NCI-H748 treated with DMSO at 0.1 percent for 48 hours (cell line): ENCODE data around the gene CTU1.
"Not testable (repeated sequence)": the region's sequence is repeated elsewhere in the genome, so short reads cannot be mapped to it uniquely, and the experiment has no call there.

Experiments
- DNase-seq: peaks from one replicate; lab custom pipeline; 2025; lab: John Stamatoyannopoulos, UW

The CTU1 gene

DNA sequence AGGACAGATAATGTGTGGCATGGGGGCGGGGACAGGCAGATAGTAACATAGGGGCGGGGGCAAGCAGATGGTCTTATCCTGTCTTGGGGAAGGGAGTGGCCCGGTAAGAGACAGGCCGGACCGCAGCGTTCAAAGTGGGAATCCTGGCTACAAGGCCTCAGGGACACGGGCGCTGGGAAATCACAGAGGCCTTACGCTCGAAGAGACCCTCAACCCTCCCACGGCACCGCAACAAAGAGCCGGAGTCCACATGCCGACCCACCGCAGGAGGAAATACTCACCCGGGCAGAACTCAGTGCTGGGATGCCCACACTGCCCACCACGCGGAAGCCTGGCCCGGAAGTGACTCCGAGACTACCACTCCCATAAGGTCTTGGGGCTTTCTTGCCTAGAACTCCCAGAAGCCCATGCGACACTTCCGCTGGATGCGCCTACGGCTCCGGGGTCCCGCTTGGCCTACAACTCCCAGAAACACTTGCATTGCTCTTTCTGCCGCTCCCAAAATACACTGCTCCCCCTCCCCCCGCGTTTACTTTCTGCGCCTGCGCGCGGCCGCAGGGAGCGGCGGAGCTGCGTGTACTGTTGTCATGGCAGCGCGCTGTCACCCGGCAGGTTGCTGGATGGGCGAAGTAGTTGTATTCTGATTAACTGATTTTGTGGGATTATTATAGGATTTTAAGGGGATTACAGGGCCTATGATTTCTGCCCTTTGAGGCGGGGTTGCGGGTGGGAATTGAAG lies at the start of gene CTU1:
CTU1 (minus strand) TSS at position 344 of the 739 bp plus-strand sequence. CDS start 3,840 bp downstream, outside the sequence.
- DNase-seq = peak; percentile 99

DNA sequence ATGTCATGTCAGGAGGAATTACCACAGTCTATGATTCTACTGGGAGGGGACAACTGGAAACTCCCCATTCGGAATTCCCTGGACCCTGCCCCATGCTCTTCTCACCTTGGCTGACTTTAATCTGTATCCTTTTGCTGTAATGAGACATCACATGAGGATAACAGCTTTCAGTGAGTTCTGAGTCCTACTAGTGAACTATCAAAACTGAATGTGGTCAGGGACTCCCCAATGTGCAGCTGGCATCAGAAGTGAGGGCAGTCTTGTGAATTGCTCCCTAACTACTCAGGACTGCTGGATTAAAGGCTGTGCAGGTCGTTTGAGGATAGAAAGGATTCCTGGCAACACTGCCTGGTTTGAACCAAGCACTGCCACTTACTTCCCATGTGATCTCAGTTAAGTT lies 49.1 kb upstream of the CTU1 start:
- DNase-seq = no peak

DNA sequence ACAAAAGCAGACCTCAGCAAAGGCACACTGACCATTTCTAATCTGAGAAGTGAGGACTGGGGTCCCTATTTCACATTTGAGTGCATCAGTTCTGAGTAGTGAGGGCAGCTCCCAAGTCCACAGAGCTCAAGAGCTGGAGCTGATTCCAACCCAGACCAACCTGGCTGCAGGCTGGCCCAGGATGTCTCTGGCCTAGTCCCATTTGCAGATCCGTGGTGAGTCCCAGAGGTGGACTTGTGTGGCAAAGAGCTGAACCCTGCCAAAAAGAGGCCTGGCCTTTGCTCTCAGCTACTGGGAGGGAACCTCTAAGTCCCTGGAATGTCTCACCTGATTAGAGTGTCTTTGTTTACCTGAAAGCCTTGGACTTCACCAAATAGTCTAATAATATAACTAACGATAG lies 48.5 kb upstream of the CTU1 start:
- no peak for DNase-seq

DNA sequence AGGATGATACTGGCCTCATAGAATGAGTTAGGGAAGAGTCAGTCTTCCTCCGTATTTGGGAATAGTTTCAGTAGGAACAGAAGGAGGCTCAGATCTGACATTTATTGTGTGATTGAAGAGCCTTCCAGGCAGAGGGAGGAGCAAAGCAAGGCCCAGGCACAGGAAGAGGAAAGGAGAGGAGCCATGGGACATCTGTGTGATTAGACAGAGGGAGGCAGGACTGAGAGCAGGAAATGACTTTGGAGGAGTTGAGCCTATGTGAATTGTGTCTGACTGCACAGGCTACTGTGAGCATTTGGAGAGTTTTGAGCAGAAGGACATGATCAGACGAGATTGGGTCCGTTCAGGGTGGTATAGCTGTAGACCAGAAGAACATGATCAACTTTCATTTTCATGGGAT lies 42.4 kb upstream of the CTU1 start:
- no peak for DNase-seq

DNA sequence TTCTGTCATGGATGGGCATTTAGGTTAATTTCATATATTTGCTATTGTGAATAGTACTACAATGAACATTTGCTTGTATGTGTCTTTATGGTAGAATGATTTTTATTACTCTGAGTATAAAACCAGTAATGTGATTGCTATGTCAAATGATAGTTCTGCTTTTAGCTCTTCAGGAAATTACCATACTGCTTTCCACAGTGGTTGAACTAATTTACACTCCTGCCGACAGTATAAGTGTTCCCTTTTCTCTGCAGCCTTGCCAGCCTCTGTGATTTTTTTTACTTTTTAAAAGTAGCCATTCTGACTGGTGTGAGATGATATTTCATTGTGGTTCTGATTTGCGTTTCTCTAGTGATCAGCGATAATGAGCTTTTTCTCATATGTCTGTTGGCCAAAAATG lies 40.4 kb upstream of the CTU1 start:
- DNase-seq = no peak

DNA sequence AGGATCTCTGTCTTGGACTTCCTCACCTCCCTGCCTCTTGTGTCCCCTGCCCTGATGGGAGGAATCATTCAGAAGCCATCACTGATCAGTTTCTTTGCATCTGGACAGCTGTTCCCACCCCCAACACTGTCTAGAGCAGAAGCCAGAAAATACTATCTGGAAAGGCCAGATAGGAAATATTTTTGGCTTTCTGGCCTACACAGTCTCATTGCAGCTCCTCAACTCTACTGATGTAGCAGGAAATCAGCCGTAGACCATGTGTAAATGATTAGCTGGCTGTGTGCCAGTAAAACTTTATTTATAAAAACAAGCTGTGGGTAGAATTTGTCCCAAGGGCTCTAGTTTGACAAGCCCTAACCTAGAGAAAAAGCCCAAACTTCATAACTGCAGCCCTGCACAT lies 39.5 kb upstream of the CTU1 start:
- DNase-seq = no peak

DNA sequence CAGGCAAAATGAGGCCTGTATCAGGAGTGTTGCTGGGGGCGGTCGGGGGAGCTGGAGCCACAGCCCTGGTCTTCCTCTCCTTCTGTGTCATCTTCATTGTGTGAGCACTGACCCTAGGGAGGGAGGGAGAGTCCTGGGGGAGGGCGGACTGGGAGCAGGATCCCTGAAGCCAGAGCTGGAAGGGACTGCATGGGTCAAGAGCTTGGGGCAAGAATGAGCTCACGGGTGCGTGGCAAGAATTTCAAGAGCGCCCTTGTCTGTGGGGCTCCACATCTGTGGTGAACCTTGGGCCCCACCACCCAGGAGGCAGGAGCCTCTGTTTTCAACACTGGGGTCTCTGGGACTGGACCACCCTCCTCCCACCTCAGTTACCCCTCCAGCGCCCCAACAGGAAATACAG lies 38.5 kb upstream of the CTU1 start:
- no peak for DNase-seq

DNA sequence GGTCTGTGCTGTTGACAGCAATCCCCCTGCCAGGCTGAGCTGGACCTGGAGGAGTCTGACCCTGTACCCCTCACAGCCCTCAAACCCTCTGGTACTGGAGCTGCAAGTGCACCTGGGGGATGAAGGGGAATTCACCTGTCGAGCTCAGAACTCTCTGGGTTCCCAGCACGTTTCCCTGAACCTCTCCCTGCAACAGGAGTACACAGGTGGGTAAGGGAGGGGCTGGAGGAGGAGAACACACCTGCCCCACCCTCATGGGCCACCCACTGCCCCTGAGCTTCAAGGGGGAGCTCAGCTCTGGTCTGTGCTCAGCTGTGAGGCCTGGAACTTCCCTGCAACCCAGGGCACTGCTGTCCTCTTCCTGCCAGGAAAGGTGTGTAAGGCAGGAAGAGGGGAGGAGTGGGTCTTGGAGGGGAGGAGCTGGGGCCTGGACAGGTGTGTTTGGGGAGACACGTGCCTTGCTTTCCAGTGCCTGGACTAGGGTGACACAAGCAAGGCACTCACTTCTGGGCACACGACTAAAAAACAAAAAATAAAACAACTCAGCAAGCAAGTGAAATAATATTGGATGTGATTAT lies 37.8 kb upstream of the CTU1 start:
- no peak for DNase-seq

GRCh38 chr19:51144482-51145045 lies 36.4 kb upstream of the CTU1 start:
- DNase-seq = no peak

DNA sequence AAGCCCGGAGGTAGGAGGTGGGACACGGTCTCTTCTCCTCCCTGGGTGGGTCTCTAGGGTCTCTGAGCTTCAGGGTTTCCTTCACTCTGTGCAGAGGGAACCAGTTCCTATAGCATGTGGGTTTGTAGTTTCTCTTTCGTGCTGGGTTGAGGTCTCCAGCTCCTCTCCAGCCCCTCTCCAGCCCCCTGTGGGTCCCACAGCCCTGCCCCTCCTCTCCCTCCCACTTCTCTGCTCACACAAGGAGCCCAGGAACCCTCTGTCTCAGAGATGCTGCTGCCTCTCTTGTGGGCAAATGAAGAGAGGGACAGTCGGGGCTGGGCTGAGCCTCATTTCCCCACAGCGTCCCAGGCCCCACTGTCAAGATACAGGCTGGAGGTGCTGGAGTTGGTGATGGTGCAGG lies 35.3 kb upstream of the CTU1 start:
- DNase-seq = no peak

GRCh38 chr19:51142809-51143475 lies 34.7 kb upstream of the CTU1 start:
- DNase-seq = not testable (repeated sequence)

DNA sequence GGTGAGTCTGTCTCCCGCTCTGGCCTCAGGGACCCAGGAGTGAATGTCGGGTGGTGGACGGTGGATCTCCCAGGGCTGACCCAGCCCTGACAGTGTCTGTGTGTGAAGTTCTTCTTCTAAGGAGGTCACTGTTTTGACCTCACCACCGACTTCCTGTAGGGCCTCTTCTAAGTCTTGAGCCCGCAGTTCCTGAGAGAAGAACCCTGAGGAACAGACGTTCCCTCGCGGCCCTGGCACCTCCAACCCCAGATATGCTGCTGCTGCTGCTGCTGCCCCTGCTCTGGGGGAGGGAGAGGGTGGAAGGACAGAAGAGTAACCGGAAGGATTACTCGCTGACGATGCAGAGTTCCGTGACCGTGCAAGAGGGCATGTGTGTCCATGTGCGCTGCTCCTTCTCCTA lies 33.9 kb upstream of the CTU1 start, which contains the start of gene SIGLEC7:
SIGLEC7 (plus strand) TSS at position 183 of the 400 bp plus-strand sequence; CDS start at position 252, 69 bp downstream.
- no peak for DNase-seq

DNA sequence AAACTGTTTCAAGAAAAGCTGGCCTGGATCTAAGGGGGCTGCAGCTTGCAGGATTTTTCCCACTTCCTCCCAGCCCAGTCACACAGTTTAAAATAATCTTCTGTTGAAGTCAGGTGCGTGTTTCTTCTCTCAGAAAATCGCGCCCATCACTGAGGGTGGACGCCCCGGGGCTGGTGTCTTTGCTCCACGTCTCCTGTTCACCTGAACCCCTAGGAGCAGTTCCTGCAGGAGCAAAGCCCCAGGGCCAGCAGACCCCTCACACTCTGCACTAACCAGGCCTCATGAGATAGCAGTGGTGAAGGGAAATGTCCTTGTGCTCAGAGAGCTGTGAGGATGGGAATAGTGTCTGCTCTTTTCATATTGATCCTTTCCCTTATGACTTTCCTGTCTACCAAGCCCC lies 33.0 kb upstream of the CTU1 start:
- no peak for DNase-seq

DNA sequence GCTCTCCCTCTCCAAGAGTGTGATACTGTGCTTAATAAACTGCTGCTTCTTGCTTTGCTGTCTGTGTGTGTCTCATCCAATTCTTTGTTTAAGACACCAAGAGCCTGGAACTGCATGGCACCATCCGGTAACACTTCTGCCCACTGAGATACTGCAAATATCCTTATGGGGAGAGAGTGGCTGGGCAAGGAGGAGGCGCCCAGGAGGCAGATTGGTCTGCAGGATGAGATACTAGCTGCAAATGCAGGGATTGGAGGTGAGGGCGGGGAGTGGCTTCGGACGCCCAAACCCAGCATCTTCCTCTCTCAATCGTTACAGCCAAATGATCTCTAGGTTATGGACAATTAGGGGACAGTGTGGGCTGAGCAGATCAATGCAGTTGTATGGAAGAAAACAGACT lies 32.2 kb upstream of the CTU1 start:
- DNase-seq = no peak

DNA sequence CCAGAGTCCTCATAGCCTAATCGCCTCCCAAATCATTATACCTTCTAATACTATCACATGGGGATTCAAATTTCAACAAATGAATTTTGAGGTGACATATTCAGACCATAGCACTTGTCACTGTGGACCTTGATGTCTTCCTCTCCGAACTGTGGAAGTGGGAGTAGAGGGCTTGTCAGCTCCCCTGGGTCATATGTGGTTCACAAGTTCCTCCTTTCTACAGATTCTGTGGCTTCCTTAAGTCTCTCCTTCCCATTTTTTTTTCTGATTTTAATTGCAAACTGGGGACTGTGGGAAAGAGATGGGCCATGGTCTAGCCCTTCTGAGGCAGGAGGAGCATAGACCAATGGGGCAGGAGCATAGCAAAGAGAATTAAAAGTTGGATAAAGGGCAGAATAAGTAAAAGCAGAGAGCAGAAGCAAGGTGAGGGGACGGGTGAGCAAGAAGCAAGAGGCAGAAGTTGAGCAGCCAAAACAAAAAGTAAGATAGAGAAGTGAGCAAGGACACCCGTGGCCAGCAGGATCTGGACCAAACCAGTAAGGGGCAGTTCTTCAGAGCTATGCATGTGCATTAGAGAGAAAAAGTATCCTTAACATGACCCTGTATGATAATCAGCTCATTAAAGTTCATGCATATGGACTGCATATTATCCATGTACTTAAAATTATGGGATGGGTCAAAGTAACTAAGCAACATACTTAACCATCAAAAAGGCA lies 31.2 kb upstream of the CTU1 start:
- DNase-seq = no peak

GRCh38 chr19:51138549-51138979 lies 30.4 kb upstream of the CTU1 start:
- no peak for DNase-seq

DNA sequence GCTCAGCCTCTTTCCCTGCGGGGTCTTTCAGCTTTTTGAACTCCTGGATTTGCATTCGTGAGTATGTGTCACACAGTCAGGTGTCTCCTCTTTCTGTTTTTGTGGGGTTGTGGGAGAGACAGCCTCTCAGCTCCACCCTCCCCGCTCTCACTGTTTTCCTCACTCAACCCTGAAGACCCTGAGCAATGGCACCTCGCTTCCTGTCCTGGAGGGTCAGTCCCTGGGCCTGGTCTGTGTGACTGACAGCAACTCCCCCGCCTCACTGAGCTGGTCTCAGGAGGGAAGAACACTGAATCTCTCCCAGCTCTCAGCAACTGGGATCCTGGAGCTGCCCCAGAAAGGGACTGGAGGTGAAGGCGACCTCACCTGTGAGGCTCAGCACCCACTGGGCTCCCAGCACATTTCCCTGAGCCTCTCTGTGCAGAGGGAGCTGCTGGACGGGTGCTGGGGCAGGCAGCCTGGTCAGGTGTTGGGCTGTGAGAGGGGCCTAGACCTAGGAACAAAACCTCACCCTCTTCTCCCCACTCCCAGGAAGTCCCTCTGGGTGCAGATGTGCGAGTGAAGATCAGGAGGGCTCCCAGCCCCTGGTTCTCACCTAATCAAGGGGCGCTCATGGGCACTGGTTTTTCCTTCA lies 29.7 kb upstream of the CTU1 start:
- DNase-seq = no peak

DNA sequence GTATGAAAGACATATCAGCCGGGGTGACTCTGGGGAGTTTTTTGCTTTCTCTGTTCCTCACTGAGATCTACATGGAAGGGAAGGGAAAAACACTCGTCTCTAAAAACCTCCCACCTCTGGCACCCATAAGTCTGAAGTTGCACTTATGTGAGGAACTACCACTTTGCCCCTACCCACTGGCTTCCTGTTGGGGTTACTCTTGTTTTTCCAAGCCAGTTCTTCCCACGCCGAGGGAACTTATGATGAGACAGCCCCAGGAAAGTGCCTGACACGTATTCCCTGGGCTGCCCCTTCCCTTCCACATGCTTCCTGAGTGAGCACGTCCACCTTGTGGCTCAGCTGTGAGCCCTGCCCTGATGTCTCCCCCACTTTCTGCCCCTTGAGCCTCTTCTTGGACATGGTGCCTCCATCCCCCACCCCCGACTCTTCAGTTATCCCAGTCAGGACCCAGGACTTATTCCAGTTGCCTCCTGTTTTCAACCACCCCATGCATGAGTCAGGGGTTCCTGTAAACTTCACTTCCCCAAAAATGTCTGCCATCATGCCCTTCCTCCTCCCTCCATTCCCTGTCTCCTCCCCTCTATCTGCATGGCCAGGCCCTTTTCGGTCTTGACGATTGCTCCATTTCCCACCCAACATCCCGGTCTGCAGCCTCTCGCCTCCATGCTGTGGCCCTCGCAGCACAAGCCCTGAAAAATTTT lies 28.8 kb upstream of the CTU1 start:
- DNase-seq = no peak

GRCh38 chr19:51135986-51136762 lies 28.0 kb upstream of the CTU1 start:
- DNase-seq = no peak

DNA sequence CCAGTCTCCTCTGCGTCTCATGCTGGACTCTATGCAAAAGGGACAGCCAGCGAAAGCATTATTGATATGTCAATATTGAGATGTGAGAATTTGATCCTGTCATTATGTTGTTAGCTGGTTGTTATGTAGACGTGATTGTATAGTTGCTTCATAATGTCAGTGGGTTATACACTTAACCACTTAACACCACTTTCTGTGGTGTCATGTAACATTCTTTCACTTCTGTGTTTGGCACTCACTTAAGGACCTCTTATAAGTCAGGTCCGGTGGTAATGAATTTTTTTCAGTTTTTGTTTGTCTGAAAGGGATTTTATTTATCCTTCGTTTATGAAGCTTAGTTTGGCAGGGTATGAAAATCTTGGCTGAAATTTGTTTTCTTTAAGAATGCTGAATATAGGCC lies 26.8 kb upstream of the CTU1 start:
- peak; percentile 84 for DNase-seq
